Measurements from ENCODE around the gene KCNJ10.

The KCNJ10 gene

GRCh38 chr1:160104486-160104885, 34.5 kb upstream of the KCNJ10 start:
- DNase-seq (ENCODE audit: low spot score) = no peak
- no peak for TF ChIP-seq CTCF (IDR thresholded peaks at IDR 0.05; ENCODE audit: extremely low read depth, missing control alignments)

- no peak for TF ChIP-seq CTCF (IDR thresholded peaks at IDR 0.05; ENCODE audit: extremely low read depth, missing control alignments)
- DNase-seq (ENCODE audit: low spot score) = no peak
Observed at GRCh38 chr1:160103658-160104408, 33.9 kb upstream of the KCNJ10 start.

GRCh38 chr1:160101717-160102522, 32.0 kb upstream of the KCNJ10 start:
- TF ChIP-seq CTCF (IDR thresholded peaks at IDR 0.05; ENCODE audit: extremely low read depth, missing control alignments) = no peak
- DNase-seq (ENCODE audit: low spot score) = no peak

- peak; percentile 82 for DNase-seq (ENCODE audit: low spot score)
- peak; percentile 74 for TF ChIP-seq CTCF (IDR thresholded peaks at IDR 0.05; ENCODE audit: extremely low read depth, missing control alignments)
Observed at GRCh38 chr1:160101037-160101716, 31.2 kb upstream of the KCNJ10 start.

- no peak for TF ChIP-seq CTCF (IDR thresholded peaks at IDR 0.05; ENCODE audit: extremely low read depth, missing control alignments)
- DNase-seq (ENCODE audit: low spot score) = no peak
Observed at GRCh38 chr1:160099716-160100375, 29.9 kb upstream of the KCNJ10 start.

GRCh38 chr1:160098852-160099561, 29.0 kb upstream of the KCNJ10 start:
- DNase-seq (ENCODE audit: low spot score) = peak; percentile 99
- TF ChIP-seq CTCF (IDR thresholded peaks at IDR 0.05; ENCODE audit: extremely low read depth, missing control alignments) = no peak
